MV-4-11 (cell line): ENCODE data around the gene MYOZ3.

Experiments
- DNase-seq: peaks from one replicate; lab custom pipeline; 2025; lab: John Stamatoyannopoulos, UW

Gene MYOZ3

GRCh38 chr5:150661086-150661485 is at the start of gene MYOZ3:
TSS of gene MYOZ3 (plus strand) at chr5:150661251. CDS start at chr5:150662942, 1,691 bp downstream.
- no peak for DNase-seq

GRCh38 chr5:150612405-150612804 is 48.6 kb upstream of the MYOZ3 start:
- no peak for DNase-seq

GRCh38 chr5:150612905-150613670 is 48.0 kb upstream of the MYOZ3 start:
- no peak for DNase-seq

- DNase-seq, result no peak
Observed at GRCh38 chr5:150613991-150614660, 46.9 kb upstream of the MYOZ3 start.

- DNase-seq, result no peak
Observed at GRCh38 chr5:150614661-150615060, 46.4 kb upstream of the MYOZ3 start.

- no peak for DNase-seq
Observed at GRCh38 chr5:150615141-150615699, 45.8 kb upstream of the MYOZ3 start.

GRCh38 chr5:150616024-150616470 is 45.0 kb upstream of the MYOZ3 start:
- no peak for DNase-seq

- DNase-seq, result no peak
Observed at GRCh38 chr5:150616506-150616905, 44.5 kb upstream of the MYOZ3 start.

- DNase-seq, result no peak
Observed at GRCh38 chr5:150618163-150618562, 42.9 kb upstream of the MYOZ3 start.

GRCh38 chr5:150618588-150619281 is 42.3 kb upstream of the MYOZ3 start:
- no peak for DNase-seq

- DNase-seq, result no peak
Observed at GRCh38 chr5:150619359-150620230, 41.5 kb upstream of the MYOZ3 start.

- DNase-seq, result no peak
Observed at GRCh38 chr5:150621301-150621700, 39.8 kb upstream of the MYOZ3 start.

- no peak for DNase-seq
Observed at GRCh38 chr5:150622157-150622556, 38.9 kb upstream of the MYOZ3 start.

GRCh38 chr5:150623152-150623877 is 37.7 kb upstream of the MYOZ3 start:
- no peak for DNase-seq

- DNase-seq, result no peak
Observed at GRCh38 chr5:150623878-150624216, 37.2 kb upstream of the MYOZ3 start.

- no peak for DNase-seq
Observed at GRCh38 chr5:150624334-150625163, 36.5 kb upstream of the MYOZ3 start.

- no peak for DNase-seq
Observed at GRCh38 chr5:150625164-150625535, 35.9 kb upstream of the MYOZ3 start.

GRCh38 chr5:150625831-150626746 is 35.0 kb upstream of the MYOZ3 start:
- no peak for DNase-seq

- DNase-seq, result no peak
Observed at GRCh38 chr5:150626853-150627276, 34.2 kb upstream of the MYOZ3 start.
